C4-2B (cell line): ENCODE data around the gene RHOD.

ENCODE experiments used
- CTCF ChIP-seq: fragments of 450-650 bp; conservative IDR thresholded peaks from 2 replicates; pipeline ENCODE4 v1.5.1; 2017; ENCODE audit warnings: mild to moderate bottlenecking
- ZFX ChIP-seq: fragments of 450-650 bp; IDR thresholded peaks from 2 replicates; pipeline ENCODE4 v1.6.1; 2017

GRCh38 chr11:67120881-67121710 is 64.4 kb downstream of the RHOD start:
- TF ChIP-seq CTCF = no peak
- TF ChIP-seq ZFX = no peak
